8988T (cell line): ENCODE data around the gene PSMD9.
"Not testable (repeated sequence)": the region's sequence is repeated elsewhere in the genome, so short reads cannot be mapped to it uniquely, and the experiment has no call there.

ENCODE experiments used
- DNase-seq: peaks from one replicate; pipeline ENCODE4 v3.0.0; 2011

The PSMD9 gene

DNA sequence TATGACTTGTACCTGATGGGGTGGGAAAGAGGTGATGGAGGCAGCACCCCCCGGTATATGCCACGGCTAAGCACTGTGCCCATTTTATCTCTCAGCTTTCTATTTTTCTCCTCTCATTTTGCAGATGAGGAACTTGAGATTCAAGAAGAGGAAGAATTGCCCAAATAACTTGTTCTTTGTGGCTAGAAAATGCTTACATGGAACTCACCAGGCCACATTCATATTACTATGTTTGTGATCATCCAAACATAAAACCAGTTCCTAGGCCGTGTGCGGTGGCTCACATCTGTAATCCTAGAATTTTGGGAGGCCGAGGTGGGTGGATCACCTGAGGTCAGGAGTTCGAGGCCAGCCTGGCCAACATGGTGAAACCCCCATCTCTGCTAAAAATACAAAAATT is 14.5 kb upstream of the PSMD9 start:
- DNase-seq = no peak

DNA sequence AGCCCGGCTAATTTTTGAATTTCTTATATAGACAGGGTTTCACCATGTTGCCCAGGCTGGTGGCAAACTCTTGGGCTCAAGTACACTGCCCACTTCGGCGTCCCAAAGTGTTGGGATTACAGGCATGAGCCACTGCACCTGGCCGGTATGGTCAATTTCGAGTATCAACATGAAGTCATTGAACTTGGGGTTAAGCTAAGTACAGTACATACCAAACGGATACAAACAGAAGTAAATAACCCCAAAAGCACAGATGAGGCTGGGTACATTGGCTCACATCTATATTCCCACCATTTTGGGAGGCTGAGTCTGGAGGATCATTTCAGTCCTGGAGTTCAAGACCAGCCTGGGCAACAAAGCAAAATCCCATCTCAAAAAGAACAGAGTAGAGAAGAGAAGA is 13.0 kb upstream of the PSMD9 start:
- no peak for DNase-seq

DNA sequence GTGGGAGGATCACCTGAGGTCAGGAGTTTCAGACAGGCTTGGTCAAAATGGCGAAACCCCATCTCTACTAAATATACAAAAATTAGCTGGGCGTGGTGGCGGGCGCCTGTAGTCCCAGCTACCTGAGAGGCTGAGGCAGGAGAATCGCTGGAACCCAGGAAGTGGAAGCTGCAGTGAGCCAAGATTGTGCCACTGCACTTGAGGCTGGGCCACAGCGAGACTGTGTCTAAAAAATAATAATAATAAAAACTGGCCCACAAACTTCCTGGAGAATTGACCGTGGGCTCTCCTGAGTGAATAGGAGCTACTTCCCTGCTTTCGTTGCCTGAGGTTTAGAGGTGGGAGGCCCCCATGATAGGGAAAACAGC is 12.5 kb upstream of the PSMD9 start:
- not testable (repeated sequence) for DNase-seq

DNA sequence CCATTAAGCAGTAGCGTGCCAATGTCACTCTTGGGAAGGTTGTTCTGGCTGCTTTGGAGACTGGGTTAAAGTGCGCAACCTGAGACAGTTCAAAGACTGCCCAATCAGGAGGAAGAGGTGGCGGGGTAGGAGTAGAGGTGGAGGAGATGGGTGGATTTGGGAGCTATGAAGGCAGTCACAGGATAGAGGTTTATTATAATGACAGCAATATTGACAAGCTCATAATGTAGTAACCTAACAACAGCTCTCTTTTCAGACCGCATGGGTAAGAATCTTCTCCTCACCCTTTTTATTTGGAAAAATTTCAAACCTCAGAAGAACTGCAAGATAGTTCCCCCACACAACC is 5.3 kb upstream of the PSMD9 start:
- no peak for DNase-seq

DNA sequence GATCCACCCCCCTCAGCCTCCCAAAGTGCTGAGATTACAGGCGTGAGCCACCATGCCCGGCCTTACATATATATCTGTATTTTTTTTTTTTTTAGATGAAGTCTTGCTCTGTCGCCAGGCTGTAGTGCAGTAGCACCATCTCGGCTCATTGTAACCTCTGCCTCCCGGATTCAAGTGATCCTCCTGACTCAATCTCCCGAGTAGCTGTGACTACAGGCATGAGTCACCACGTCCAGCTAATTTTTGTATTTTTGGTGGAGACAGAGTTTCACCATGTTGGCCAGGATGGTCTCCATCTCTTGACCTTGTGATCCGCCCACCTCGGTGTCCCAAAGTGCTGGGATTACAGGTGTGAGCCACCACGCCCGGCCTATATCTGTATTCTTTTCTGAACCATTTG is 3.5 kb upstream of the PSMD9 start:
- DNase-seq = not testable (repeated sequence)

DNA sequence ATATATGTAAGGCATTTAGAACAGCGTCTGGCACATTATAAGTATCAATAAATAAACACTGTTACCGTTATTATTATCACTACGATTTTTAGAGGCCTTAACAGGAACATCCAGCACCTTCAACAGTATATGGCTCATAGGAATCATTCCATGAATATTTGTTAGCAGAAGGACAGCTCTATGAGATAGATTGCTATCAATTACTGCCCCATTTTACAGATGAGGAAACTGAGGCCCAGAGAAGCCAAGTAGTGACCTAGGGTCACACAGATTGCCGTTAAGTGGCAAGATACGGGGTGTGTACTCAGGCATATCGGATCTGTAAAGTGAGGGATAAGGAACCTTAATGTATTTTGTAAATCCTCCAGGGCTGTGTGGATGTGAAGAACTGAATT is 510 bp upstream of the PSMD9 start:
- no peak for DNase-seq

DNA sequence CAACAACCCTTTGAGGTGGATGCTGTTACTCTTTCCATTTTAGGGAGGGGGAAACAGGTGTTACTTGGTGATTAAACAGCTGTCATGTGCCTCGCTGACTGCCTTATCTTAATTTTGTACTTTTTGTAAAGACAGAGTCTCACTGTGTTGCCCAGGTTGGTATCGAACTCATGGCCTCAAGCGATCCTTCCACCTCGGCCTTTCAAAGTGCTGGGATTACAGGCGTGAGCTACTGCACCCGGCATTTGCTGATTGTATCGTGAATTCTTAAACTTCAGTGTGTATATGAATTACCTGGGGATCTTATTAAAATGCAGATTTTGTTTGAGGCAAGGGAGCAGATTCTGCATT is 659 bp downstream of the PSMD9 start:
- no peak for DNase-seq

DNA sequence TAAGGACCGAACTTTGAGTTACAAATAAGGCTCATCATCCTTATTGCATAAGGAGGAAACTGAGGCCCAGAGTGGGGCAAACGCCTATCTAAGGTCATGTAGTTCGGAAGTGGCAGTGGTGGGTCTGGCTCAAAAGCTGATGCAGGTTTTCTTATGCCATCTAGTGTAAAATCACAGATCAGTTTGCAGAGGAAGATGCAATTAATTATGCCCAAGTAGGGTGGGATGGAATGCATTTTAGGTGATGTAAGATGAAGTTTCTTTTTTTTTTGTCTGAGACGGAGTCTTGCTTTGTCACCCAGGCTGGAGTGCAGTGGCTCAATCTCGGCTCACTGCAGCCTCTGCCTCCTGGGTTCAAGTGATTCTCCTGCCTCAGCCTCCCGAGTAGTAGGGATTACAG is 1.1 kb downstream of the PSMD9 start:
- not testable (repeated sequence) for DNase-seq

DNA sequence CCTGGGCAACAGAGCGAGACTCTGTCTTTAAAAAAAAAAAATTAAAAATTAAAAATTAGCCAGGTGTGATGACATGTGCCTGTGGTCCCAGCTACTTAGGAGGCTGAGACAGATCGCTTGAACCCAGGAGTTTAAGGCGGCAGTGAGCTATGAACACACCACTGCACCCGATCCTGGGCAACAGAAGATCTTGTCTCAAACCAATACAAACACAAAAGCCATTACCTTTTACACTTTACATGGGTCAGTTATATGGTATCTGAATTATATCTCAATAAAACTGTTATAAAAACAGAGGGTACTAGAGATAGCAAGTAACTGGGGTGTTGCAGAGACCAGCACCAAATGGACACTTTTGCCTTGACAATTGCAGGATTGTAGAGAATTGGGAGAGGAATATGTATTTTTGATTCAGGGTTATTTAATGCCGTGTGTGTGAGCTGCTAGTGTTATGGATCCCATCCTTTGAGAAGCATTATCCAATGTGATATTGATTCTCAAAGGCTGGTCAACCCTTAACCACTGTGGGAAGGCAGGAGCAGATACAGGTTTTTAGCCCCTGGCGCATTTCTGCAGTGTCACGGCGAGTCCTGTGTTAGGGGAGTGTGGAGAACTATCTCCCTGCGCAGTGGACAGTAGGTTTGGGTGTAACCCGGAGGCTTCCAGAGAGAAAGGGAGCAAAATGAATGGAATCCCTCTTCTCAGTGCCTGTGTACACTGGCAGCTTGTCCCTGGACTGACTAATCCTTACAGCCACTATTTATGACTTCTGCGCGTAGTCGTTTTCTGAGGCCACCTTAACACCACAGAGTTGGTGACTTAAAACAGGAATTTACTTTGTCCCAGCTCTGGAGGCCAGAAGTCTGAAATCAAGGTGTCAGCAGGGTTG is 4.3 kb downstream of the PSMD9 start:
- DNase-seq = no peak

DNA sequence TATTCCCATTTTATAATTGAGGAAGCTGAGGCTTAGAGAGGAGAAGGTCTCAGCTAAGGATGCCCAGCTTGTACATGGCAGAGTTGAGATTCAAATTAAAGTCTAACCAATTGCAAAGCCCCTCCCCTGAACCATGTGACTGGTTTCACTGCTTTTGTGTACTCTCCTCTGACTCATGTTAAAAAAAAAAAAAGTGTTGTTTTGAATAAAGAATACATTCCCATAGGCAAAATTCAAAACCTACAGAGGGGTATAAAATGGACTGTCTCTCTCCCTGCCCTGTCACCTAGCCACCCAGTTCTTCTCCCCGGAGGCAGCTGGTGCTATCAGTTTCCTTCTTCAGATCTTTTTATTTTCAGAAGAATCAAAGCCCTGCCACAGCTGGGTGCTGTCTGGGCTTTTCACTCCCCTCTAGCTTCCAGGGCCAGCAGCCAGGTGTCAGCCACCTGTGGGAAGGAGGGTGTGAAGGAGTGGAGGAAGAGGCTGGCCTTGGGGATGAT is 5.4 kb downstream of the PSMD9 start:
- DNase-seq = no peak

DNA sequence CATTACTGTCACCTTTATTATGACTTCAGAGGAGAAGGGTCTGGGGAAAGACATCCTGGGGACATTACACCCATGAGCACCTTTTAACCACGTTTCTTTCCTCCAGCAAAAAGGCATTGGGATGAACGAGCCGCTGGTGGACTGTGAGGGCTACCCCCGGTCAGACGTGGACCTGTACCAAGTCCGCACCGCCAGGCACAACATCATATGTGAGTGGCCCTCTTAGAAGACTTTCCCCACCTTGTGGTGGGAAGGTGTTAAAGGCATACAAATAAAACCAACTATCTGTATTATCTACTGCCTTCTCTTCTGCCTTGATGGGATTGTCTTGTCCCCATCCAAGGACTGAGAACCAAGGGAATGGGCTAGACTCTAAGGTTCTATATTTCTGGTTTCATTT is 6.0 kb downstream of the PSMD9 start:
- DNase-seq = peak; percentile 46

DNA sequence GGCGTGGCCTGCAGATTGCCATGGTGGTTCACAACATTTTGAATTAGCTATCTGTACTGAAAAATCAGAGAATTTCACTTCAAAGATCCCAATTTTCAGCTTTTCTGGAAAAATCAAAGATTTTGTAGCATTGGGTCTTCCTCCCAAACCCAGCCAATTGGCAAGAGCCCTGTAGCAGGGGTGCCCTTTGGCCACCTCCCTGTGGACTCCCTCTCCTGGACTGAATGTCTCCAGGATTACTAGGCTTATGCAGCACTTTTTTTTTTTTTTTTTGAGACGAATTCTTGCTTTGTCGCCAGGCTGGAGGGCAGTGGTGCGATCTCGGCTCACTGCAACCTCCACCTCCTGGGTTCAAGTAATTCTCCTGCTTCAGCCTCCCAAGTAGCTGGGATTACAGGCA is 9.7 kb downstream of the PSMD9 start:
- no peak for DNase-seq

DNA sequence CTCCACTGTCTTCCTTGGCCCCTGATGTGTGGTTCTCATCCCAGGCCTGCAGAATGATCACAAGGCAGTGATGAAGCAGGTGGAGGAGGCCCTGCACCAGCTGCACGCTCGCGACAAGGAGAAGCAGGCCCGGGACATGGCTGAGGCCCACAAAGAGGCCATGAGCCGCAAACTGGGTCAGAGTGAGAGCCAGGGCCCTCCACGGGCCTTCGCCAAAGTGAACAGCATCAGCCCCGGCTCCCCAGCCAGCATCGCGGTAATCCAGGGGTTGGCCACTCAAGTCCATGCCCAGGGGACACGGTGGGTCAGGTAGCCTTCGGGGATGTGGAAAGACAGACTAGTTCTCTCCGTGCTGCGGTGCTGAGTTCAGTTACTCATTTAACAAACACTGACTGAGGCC is 11.0 kb downstream of the PSMD9 start:
- DNase-seq = no peak

DNA sequence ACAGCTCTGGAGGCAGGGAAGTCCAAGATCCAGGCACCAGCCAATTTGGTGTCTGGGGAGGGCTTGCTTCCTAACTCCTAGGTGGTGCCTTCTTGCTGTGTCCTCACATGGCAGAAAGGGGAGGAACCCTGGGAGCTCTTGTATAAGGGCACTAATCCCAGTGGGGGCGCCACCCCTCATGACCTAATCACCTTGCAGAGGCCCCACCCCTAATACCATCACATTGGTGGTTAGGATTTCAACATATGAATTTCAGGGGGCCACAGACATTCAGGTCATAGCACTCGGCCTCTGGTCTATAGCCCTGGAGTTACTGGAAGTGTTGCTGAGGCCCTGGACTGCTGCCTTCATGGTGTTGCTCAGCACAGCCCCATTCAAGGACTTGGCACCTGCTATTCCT is 14.6 kb downstream of the PSMD9 start:
- DNase-seq = no peak

DNA sequence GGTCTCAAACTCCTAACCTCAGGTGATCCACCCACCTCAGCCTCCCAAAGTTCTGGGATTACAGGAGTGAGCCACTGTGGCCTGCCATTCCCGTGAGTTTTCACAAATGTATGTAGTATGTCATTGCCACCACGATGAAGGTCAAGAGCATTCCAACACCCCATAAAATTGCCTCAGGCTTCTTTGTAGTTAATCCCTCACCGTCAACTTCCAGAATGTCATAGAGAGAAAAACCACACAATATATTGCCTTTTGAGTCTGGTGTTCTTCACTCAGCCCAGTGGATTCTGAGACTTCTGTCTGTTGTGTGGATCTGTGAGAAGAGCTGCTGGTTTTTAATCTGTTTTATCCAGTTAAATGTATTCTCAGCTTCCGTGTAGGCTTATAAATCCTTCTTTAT is 17.2 kb downstream of the PSMD9 start:
- no peak for DNase-seq

DNA sequence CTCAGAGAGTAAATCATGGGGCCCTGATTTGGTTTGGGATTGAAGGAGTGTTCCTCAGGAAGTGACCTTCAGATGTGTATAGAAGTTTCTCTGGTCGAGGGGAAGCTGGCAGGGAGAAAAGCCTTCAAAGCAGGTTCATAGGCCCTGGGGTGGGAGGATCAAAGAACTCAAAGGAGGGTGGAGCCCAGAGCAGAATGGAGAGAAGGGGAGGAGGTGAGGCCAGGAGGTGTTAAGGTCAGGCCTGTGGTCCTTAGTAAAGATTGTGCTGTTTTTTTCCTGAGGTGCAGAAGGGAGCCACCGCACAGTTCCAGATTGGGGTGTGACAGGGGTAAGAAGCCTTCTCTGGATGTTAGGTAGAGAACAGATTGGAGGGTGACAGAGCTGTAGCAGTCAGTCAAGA is 20.1 kb downstream of the PSMD9 start:
- no peak for DNase-seq

DNA sequence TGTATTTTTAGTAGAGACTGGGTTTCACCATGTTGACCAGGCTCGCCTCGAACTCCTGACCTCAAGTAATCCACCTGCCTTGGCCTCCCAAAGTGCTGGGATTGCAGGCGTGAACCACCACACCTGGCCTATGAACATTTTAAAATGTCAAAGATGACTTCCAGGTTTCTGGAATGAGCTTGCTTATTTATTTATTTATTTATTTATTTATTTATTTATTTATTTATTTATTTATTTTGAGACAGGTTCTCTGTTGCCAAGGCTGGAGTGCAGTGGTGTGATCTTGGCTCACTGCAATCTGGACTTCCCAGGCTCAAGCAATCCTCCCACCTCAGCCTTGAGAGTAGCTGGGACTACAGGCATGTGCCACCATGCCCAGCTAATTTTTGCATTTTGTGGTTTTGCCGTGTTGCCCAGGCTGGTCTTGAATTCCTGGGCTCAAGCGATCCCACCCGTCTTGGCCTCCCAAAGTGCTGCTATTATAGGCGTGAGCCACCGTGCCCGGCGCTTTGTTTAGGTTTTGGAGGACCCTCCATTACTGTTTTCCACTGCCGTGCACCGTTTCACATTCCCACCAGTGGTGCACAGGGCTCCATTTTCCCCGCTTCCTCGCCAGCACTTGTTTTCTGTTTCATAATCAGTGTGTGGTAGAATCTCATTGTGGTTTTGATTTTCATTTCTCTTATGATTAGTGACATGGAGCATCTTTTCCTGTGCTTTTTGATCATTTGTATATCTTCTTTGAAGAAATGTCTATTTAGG is 23.4 kb downstream of the PSMD9 start:
- DNase-seq = no peak

DNA sequence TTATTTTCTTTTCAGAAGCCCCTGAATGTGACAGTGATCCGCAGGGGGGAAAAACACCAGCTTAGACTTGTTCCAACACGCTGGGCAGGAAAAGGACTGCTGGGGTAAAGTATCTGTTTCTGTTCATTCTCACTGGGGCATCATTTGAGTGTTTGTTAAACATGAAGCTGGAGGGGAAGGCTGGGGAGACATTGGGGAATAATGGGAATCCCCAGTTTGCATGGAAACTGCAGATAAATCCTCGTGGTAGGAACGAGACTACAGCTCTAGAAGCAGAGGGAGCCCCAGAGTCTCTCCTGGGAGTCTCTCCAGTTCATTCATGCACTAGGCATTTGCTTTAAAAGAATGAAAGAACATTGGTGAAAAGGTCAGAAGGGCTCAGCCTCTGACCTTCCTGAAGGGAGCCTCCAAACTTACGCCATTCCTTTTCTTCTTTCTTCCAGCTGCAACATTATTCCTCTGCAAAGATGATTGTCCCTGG is 27.3 kb downstream of the PSMD9 start:
- no peak for DNase-seq

DNA sequence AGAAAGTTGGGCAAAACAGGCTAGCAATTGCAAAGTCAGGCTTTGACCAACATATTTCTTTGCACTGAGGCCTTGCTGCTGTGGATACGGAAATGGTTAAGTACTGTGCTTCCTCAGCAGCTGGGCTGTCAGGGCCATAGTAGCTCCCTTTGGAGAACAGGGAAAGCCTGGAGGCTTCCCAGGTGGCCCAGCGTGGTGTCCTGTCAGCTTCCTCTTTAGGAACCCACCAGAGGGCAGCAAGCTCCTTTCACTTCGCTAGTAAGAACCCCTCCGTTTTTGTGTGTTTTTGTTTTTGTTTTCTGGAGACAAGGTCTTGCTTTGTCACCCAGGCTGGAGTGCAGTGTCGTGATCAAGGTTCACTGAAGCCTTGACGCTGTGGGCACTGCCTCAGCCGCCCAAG is 28.1 kb downstream of the PSMD9 start:
- DNase-seq = no peak

DNA sequence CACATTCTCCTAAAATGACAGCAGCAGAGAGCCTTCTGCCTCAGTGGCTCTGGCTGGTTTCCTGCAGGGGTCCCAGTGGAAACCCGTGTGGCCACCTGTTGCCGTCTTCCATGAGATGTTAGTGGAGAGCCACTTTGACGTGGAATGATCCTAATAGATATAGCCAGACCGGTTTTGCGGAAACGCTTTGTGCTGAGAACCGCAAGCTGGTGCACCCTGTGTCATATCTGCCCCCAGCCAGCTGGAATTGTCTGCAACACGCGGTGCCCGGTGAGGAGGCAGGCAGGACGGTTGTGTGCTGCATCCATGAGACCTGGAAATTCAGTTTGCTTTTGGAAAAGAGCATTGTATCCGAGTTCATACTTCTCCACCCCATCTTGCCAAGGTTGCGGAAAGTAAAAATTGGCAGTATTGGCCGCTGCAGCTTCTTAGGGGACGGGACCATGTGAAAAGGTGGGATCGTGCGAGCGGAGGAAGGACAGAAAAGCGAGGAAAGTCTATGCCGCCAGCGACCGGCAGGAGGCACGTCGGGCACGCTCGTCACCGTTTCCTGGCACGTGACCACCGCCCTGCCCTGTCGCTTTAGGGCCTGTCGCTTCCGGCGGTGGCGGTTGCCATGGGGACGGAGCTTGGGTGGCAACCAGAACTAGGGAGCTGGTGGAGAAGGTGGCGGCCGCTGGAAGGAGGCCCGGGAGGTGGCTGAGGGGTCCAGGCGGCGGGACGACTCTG is 29.5 kb downstream of the PSMD9 start, which contains the start of gene CFAP251:
Gene CFAP251 (plus strand): TSS at position 643 of the 729 bp plus-strand sequence. CDS start 2,714 bp downstream, outside the sequence.
- peak; percentile 95 for DNase-seq

DNA sequence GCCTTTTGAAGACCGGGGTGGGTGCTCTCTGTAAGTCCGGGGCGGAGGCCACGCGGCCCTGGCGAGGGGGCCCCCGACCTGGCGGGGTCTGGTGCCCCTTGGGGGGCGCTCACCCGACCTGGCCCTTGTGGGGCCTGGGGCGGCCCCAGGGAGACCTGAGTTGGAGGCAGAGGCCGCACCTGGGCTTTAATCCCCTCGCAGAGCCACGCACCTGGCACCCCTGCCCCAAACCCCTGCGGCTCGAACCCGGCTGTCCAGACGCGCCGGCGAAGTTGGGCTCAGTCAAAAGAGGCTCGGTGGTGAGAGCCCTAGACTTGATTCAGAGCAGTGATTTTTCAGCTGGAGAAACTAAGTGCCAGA is 30.1 kb downstream of the PSMD9 start:
- peak; percentile 27 for DNase-seq

DNA sequence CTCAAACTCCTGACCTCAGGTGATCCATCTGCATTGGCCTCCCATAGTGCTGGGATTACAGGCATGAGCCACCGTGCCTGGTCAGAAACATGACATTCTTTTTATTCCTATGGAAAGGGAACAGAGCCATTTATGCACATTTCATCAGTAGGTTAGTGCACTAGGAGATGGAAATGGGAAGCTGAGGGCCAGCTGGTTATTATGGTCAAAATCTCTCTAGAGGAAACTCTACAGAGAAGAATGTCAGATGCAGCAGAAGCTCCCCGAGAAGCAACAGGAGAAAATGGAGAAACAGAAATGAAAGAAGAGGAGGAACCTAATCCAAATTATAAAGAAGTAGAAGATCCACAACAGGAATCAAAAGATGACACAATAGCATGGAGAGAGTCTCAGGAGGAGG is 32.5 kb downstream of the PSMD9 start:
- no peak for DNase-seq

DNA sequence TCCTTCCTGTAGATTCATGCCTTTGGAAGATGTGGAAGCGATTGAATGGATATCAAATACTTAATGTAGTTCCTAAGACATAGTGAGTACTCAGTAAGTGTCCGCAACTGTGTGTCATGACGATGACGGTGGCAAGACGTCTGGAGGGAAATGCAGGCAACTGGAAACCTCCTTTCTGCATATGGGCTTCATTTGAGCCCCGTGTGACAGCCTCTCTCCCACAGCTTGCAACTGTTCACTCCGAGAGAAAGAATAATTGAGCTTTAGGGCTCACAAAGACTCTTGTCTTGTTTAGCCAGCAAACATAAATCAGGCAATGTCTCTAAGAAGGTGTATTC is 36.7 kb downstream of the PSMD9 start:
- DNase-seq = no peak
